Activated T-helper 1 cell treated with anti-CD3 and anti-CD28 coated beads, Interleukin-12 subunit alpha, Interleukin-12 subunit beta, Interleukin-2, Interleukin-4 antibody, amounts not matched to agents 30 ng/mL and 10 ng/mL and 1 ng/mL, durations not matched to agents 14 hours and 24 hours and 36 hours (primary cell): ENCODE data around the gene CFAP99. TPM values are rescaled to one million over a fixed set of nuclear protein-coding genes. Genes with fewer than 3 reads are reported as not detected.
"Not testable (repeated sequence)": the region's sequence is repeated elsewhere in the genome, so short reads cannot be mapped to it uniquely, and the experiment has no call there.

Source experiments
- DNase-seq: peaks from one replicate; pipeline ENCODE4 v3.0.0; 2021; ENCODE audit warnings: low spot score
- H3K27ac Mint-ChIP-seq: one replicate; pipeline ENCODE4 v1.8.0; 2021; ENCODE audit warnings: mild to moderate bottlenecking, mixed read lengths
- H3K27me3 Mint-ChIP-seq: one replicate; pipeline ENCODE4 v1.8.0; 2022; ENCODE audit warnings: mild to moderate bottlenecking, moderate library complexity, mixed read lengths; ENCODE audit not compliant: insufficient read depth
- H3K36me3 Mint-ChIP-seq: one replicate; pipeline ENCODE4 v1.8.0; 2021; ENCODE audit warnings: low read depth, mixed read lengths
- H3K4me1 Mint-ChIP-seq: one replicate; pipeline ENCODE4 v1.8.0; 2021; ENCODE audit warnings: low read depth, mixed read lengths
- H3K4me3 Mint-ChIP-seq: one replicate; pipeline ENCODE4 v1.8.0; 2021; ENCODE audit warnings: mild to moderate bottlenecking, moderate library complexity, mixed read lengths
- H3K9me3 Mint-ChIP-seq: one replicate; pipeline ENCODE4 v1.8.0; 2021; ENCODE audit warnings: mixed read lengths
- intact Hi-C: fragments of 100-400 bp; cut with micrococcal nuclease; formaldehyde crosslinking; loops from one replicate; pipeline ENCODE4 v1.15.1; 2024
- total RNA-seq: library from RNA; stranded (reverse); gene quantifications from 2 replicates; pipeline ENCODE4 v1.2.3, GENCODE V29; 2022

The CFAP99 gene
- total RNA-seq, 1 donor from 2014 or later = not detected

- DNase-seq, H3K27me3 Mint-ChIP-seq, intact Hi-C loops, H3K27ac Mint-ChIP-seq, H3K36me3 Mint-ChIP-seq, H3K4me1 Mint-ChIP-seq, H3K4me3 Mint-ChIP-seq, H3K9me3 Mint-ChIP-seq: not testable (repeated sequence)
Measured at GRCh38 chr4:2429945-2430757, 11.4 kb downstream of the CFAP99 start.

GRCh38 chr4:2432004-2432403 is 13.2 kb downstream of the CFAP99 start:
- no peaks in the 10 kb centered on the region for H3K9me3 Mint-ChIP-seq
- peaks cover 1% of the 10 kb centered on the region for H3K27me3 Mint-ChIP-seq
- H3K27ac Mint-ChIP-seq = no peak overlapping the region
- H3K4me1 Mint-ChIP-seq = no peaks in the 10 kb centered on the region
- H3K36me3 Mint-ChIP-seq = no peaks in the 10 kb centered on the region
- intact Hi-C loops = no loop called here
- DNase-seq = no peak
- H3K4me3 Mint-ChIP-seq = no peak overlapping the region

DNA sequence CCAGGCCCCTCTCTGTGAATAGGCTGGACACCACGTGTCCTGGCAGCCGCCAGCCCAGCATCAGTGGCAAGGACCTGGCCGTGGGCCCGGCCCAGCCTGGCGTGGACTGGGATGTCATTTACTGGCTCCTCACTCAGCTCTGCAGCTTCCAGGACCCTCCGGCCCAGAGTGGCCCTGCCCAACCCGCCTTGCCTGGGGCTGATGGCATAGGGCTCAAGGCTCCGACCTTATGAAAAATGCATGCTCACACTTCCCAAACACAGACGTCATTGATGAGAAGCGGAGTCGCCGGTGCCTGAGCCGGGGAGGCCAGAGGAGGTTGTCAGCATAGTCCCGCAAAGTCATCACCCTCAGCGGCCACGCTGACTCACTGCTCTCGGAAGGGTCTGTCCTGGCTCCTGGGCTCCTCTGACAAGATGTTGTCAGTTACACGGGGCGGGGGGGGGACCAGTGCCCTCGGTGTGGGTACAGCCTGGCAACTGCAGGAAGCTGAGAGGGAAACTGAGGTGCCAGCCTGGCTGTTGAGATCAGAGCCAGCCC is 14.3 kb downstream of the CFAP99 start:
- DNase-seq = no peak
- intact Hi-C loops = no loop called here
- Mint-ChIP-seq H3K27ac (no peak overlapping the region), H3K36me3 (no peaks in the 10 kb centered on the region), H3K27me3 (peaks cover 1% of the 10 kb centered on the region), H3K9me3 (no peaks in the 10 kb centered on the region), H3K4me3 (no peak overlapping the region), H3K4me1 (no peaks in the 10 kb centered on the region)

- Mint-ChIP-seq H3K4me3 (no peak overlapping the region), H3K27ac (no peak overlapping the region), H3K9me3 (no peaks in the 10 kb centered on the region), H3K36me3 (no peaks in the 10 kb centered on the region), H3K4me1 (no peaks in the 10 kb centered on the region), H3K27me3 (peaks cover 1% of the 10 kb centered on the region)
- no peak for DNase-seq
- intact Hi-C loops = no loop called here
Measured at GRCh38 chr4:2433609-2434350, 15.0 kb downstream of the CFAP99 start.

- Mint-ChIP-seq H3K27me3 (peaks cover 1% of the 10 kb centered on the region), H3K4me3 (no peak overlapping the region), H3K9me3 (no peaks in the 10 kb centered on the region), H3K4me1 (no peaks in the 10 kb centered on the region), H3K27ac (no peak overlapping the region), H3K36me3 (no peaks in the 10 kb centered on the region)
- intact Hi-C loops = no loop called here
- no peak for DNase-seq
Measured at GRCh38 chr4:2434420-2434819, 15.7 kb downstream of the CFAP99 start.

DNA sequence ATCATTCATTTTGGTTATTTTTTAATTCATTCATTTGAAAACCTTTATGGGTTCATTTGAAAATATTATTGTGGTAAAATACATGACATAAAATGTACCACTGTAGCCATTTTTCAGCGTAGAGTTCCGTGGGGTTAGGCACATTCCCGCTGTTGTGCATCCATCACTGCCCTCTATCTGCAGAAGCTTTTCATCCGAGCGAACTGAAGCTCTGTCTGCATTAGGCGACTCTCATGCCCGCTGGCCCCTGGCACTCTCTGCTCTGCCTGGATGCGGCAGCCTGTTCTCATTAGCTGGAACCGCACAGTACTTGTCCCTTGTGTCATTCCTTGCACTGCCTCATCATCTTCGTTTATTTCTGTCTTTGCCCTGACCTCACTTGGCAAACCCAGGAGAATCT is 17.5 kb downstream of the CFAP99 start:
- no peaks in the 10 kb centered on the region for H3K9me3 Mint-ChIP-seq
- no peak for DNase-seq
- intact Hi-C loops = no loop called here
- H3K27ac Mint-ChIP-seq = no peak overlapping the region
- no peaks in the 10 kb centered on the region for H3K36me3 Mint-ChIP-seq
- H3K27me3 Mint-ChIP-seq = peaks cover 1% of the 10 kb centered on the region
- no peak overlapping the region for H3K4me3 Mint-ChIP-seq
- H3K4me1 Mint-ChIP-seq = no peaks in the 10 kb centered on the region

- Mint-ChIP-seq H3K4me3 (no peak overlapping the region), H3K4me1 (no peaks in the 10 kb centered on the region), H3K9me3 (no peaks in the 10 kb centered on the region), H3K27me3 (peaks cover 1% of the 10 kb centered on the region), H3K27ac (no peak overlapping the region), H3K36me3 (no peaks in the 10 kb centered on the region)
- DNase-seq = no peak
- intact Hi-C loops = no loop called here
Measured at GRCh38 chr4:2436761-2437474, 18.2 kb downstream of the CFAP99 start.

DNA sequence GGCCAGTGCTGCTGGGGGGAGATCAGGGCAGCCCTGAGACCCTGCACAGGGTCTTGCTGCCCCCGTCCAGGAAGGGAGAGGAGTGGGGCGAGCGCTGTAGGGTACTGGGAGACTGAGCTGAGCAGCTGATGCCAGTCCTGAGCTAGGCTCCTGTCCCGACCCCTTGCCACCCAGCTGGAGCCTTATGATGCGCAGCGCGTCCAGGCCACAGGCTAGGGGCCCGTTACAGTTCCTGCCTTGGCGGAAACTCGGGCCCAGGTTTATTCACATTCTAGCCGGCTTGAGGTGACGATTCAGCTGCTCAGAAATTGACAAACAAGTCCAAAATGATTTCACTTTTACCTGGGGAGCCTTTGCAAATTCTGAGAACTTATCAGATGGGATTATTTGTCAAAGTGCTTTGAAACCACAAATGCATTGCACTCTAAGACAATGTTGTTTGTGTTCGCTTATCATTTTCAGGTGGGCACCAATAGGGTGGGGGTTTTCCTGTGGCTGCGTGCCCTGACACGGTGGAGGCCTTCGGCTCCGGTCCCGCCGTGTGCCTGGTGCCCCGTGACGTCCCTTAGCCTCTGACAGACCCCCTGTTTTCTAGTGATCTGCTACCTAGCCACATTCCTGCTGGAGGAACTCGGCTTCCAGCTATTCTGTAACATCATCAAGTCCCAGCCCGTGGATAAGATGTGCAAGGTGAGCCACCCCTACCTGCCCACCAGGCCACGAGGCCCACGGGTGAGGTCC is 18.9 kb downstream of the CFAP99 start:
- H3K27ac Mint-ChIP-seq = no peak overlapping the region
- no peaks in the 10 kb centered on the region for H3K9me3 Mint-ChIP-seq
- no peak overlapping the region for H3K4me3 Mint-ChIP-seq
- H3K4me1 Mint-ChIP-seq = no peaks in the 10 kb centered on the region
- H3K36me3 Mint-ChIP-seq = no peaks in the 10 kb centered on the region
- intact Hi-C loops = no loop called here
- H3K27me3 Mint-ChIP-seq = peaks cover 1% of the 10 kb centered on the region
- no peak for DNase-seq

DNA sequence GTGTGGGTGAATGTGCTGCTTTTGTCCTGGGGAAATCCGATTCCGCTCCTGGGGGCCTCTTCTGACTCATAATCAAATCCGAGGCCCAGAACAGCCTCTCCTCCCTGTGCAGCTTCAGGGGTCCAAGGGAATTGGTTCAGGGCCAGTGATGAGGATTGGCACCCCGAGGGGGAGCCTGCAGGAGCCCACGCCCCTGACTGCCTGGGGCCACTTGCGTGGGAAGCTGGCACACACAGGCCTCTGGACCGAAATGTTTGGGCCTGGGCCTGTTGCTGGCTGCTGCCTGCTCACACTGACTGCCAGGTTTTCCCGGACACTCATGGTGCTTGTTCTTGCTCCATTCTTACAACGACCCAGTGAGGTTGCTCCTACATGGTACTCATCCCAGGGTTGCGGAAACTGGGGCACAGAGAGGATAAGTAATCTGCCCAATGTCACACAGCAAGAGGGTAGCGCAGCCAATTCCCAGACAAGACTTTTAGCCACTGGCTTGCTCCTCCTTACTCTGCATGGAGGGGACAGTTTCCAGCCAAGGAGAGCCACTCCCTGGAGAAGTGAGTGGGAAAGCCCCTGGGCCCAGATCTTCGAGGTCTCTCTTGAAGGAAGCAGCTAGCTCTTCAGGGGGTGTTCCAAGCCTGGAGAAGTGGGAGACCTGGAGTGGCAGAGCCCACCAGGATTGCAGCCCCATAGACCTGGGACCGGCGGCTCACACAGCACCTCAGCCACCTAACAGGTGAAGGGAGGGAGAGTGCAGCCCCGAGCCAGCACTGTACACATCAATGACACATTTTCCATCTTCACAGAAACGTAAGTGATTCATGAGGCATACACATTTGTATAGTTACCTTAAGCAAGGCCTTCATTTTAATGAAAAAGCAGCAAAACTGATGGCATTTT is 20.3 kb downstream of the CFAP99 start:
- H3K36me3 Mint-ChIP-seq = no peaks in the 10 kb centered on the region
- intact Hi-C loops = no loop called here
- no peaks in the 10 kb centered on the region for H3K9me3 Mint-ChIP-seq
- H3K4me3 Mint-ChIP-seq = no peak overlapping the region
- peaks cover 1% of the 10 kb centered on the region for H3K27me3 Mint-ChIP-seq
- H3K4me1 Mint-ChIP-seq = no peaks in the 10 kb centered on the region
- no peak overlapping the region for H3K27ac Mint-ChIP-seq
- no peak for DNase-seq

DNA sequence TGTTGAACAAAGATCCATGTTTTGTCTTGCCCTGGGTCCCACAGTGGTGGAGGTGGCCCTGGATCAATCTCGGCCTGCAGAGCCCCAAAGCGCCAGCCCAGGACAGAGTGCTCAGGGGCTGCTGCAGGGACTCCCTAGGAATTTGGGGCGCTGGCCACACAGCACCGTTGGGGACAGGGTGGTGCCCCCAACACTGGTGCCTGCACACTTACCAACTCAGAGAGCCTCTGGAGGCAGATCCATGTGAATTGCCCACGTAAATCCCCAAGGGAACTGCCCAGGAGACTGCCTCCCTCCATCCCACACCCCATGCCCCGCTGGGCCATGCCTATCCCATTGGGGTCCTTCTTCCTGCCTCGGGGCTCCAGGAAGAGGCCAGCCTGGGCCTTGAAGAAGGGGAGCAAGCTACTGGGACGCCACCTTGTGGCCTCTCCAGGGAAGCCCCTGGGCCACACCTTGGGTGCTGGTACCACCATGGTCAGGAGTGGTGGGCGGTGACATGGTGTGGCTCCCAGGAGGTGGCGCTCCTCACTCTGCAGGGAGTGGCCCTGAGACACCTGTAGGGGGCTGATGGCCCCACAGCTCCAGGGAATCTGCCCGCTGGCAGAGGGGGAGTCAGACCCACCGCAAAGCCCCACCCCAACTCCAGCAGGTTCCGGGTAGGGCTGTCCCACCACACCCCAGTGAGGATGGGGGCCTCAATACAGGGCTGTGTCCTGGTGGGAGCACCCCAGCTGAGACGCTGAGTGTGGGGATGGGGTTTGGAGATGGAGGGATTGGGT is 22.8 kb downstream of the CFAP99 start:
- Mint-ChIP-seq H3K27me3 (peaks cover 2% of the 10 kb centered on the region), H3K27ac (no peak overlapping the region), H3K4me3 (no peak overlapping the region), H3K36me3 (no peaks in the 10 kb centered on the region), H3K9me3 (no peaks in the 10 kb centered on the region), H3K4me1 (no peaks in the 10 kb centered on the region)
- intact Hi-C loops = loop anchor here (1.0 to 2.0 kb wide), 2 partner anchors 23 to 221 kb away; partner anchors contain the start of genes CFAP99 and ZFYVE28
- DNase-seq = peak; percentile 55
